ENCODE measurements around the gene TTLL11. TPM values are rescaled to one million over a fixed set of nuclear protein-coding genes. Genes with fewer than 3 reads are reported as not detected.
A peak's percentile ranks its signal among the peaks of the same experiment; 100 is the strongest.
"Not testable (repeated sequence)": the region's sequence is repeated elsewhere in the genome, so short reads cannot be mapped to it uniquely, and the experiment has no call there.

The TTLL11 gene
- polyA plus RNA-seq, 1 donor = 5.0 TPM

DNA sequence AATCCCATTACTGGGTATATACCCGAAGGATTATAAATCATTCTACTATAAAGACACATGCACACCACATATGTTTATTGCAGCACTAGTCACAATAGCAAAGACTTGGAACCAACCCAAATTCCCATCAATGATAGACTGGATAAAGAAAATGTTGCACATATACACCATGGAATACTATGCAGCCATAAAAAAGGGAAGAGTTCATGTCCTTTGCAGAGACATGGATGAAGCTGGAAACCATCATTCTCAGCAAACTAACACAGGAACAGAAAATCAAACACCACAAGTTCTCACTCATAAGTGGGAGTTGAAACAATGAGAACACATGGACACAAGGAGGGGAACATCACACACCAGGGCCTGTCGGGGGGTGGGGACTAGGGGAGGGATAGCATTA lies 198.7 kb downstream of the TTLL11 start:
- not testable (repeated sequence) for H3K27me3 ChIP-seq (ENCODE audit: control insufficient read depth, insufficient read depth, low read length); H3K36me3 ChIP-seq (ENCODE audit: control insufficient read depth, insufficient read depth, low read length); DNase-seq; H3K4me1 ChIP-seq (ENCODE audit: control insufficient read depth, insufficient read depth, low read length); H3K9me3 ChIP-seq (ENCODE audit: control insufficient read depth, low read depth, low read length); H3K4me3 ChIP-seq (ENCODE audit: low read length); H3K27ac ChIP-seq (ENCODE audit: low read length)
- WGBS (ENCODE audit: insufficient coverage, low lambda C conversion rate) = no CpG with 5 or more reads among the region's 2 CpGs

GRCh38 chr9:121893786-121894185 lies 199.3 kb downstream of the TTLL11 start:
- Histone ChIP-seq H3K4me1 (ENCODE audit: control insufficient read depth, insufficient read depth, low read length) (peaks cover under 1% of the 10 kb centered on the region), H3K27me3 (ENCODE audit: control insufficient read depth, insufficient read depth, low read length) (no peaks in the 10 kb centered on the region), H3K36me3 (ENCODE audit: control insufficient read depth, insufficient read depth, low read length) (no peaks in the 10 kb centered on the region), H3K4me3 (ENCODE audit: low read length) (no peak overlapping the region), H3K9me3 (ENCODE audit: control insufficient read depth, low read depth, low read length) (peaks cover 5% of the 10 kb centered on the region), H3K27ac (ENCODE audit: low read length) (no peak overlapping the region)
- WGBS (ENCODE audit: insufficient coverage, low lambda C conversion rate) = no CpG with 5 or more reads among the region's 3 CpGs
- no peak for DNase-seq

GRCh38 chr9:121892706-121893105 lies 200.4 kb downstream of the TTLL11 start:
- no peak overlapping the region for H3K27ac ChIP-seq (ENCODE audit: low read length)
- H3K9me3 ChIP-seq (ENCODE audit: control insufficient read depth, low read depth, low read length) = peaks cover 5% of the 10 kb centered on the region
- no peaks in the 10 kb centered on the region for H3K27me3 ChIP-seq (ENCODE audit: control insufficient read depth, insufficient read depth, low read length)
- H3K4me1 ChIP-seq (ENCODE audit: control insufficient read depth, insufficient read depth, low read length) = peaks cover 6% of the 10 kb centered on the region
- no peaks in the 10 kb centered on the region for H3K36me3 ChIP-seq (ENCODE audit: control insufficient read depth, insufficient read depth, low read length)
- 57% methylated on average over 1 of the region's 5 CpGs for WGBS (ENCODE audit: insufficient coverage, low lambda C conversion rate)
- no peak for DNase-seq
- H3K4me3 ChIP-seq (ENCODE audit: low read length) = no peak overlapping the region

DNA sequence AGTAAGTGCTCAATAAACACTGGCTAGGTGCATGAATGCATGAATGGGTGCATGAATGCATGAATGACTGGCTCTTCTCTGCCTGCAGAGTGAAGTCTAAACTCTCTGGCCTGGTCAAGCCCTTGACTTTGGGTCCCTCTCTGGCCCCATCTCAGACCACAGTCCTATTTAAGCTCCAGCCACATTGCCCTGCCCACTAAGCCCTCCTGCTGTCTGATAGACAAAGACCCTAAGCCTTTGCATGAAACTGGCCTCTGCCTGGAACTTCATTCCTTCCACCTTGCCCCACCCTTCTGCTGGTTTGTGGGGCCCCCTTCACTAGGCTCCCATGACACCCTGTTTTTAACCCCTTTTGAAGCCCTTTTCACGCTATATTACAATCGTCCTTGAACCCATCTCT lies 202.4 kb downstream of the TTLL11 start:
- no peak for DNase-seq
- Histone ChIP-seq H3K4me3 (ENCODE audit: low read length) (no peak overlapping the region), H3K4me1 (ENCODE audit: control insufficient read depth, insufficient read depth, low read length) (peaks cover 6% of the 10 kb centered on the region), H3K36me3 (ENCODE audit: control insufficient read depth, insufficient read depth, low read length) (no peaks in the 10 kb centered on the region), H3K9me3 (ENCODE audit: control insufficient read depth, low read depth, low read length) (peaks cover 5% of the 10 kb centered on the region), H3K27me3 (ENCODE audit: control insufficient read depth, insufficient read depth, low read length) (no peaks in the 10 kb centered on the region), H3K27ac (ENCODE audit: low read length) (no peak overlapping the region)
- no CpG with 5 or more reads among the region's 2 CpGs for WGBS (ENCODE audit: insufficient coverage, low lambda C conversion rate)

GRCh38 chr9:121889990-121890563 lies 203.0 kb downstream of the TTLL11 start:
- no peak overlapping the region for H3K4me3 ChIP-seq (ENCODE audit: low read length)
- H3K27ac ChIP-seq (ENCODE audit: low read length) = no peak overlapping the region
- no peaks in the 10 kb centered on the region for H3K36me3 ChIP-seq (ENCODE audit: control insufficient read depth, insufficient read depth, low read length)
- H3K27me3 ChIP-seq (ENCODE audit: control insufficient read depth, insufficient read depth, low read length) = no peaks in the 10 kb centered on the region
- H3K9me3 ChIP-seq (ENCODE audit: control insufficient read depth, low read depth, low read length) = no peaks in the 10 kb centered on the region
- DNase-seq = no peak
- H3K4me1 ChIP-seq (ENCODE audit: control insufficient read depth, insufficient read depth, low read length) = peaks cover 6% of the 10 kb centered on the region
- whole genome bisulfite sequencing (ENCODE audit: insufficient coverage, low lambda C conversion rate) = 92% methylated on average over 2 of the region's 2 CpGs

DNA sequence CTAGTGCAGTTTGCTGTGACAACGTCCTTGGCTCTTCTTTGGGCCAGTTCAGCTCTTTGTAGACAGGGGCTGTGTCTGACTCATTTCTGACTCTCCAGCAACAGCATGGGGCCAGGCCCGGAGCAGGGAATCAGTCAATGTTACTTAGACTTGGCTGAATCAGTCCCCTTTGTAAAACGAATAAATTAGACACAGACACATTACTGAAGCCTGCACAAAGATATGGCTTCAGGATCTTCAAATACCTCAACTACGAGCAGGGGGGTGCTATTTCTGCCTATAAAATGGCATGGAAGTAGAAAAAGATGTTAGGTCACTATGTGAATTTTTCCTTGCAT lies 204.7 kb downstream of the TTLL11 start:
- peaks cover 6% of the 10 kb centered on the region for H3K4me1 ChIP-seq (ENCODE audit: control insufficient read depth, insufficient read depth, low read length)
- no peaks in the 10 kb centered on the region for H3K27me3 ChIP-seq (ENCODE audit: control insufficient read depth, insufficient read depth, low read length)
- no peak overlapping the region for H3K27ac ChIP-seq (ENCODE audit: low read length)
- H3K36me3 ChIP-seq (ENCODE audit: control insufficient read depth, insufficient read depth, low read length) = no peaks in the 10 kb centered on the region
- H3K4me3 ChIP-seq (ENCODE audit: low read length) = no peak overlapping the region
- WGBS (ENCODE audit: insufficient coverage, low lambda C conversion rate) = no CpG with 5 or more reads among the region's 4 CpGs
- H3K9me3 ChIP-seq (ENCODE audit: control insufficient read depth, low read depth, low read length) = no peaks in the 10 kb centered on the region
- no peak for DNase-seq

- no peaks in the 10 kb centered on the region for H3K9me3 ChIP-seq (ENCODE audit: control insufficient read depth, low read depth, low read length)
- peaks cover 6% of the 10 kb centered on the region for H3K4me1 ChIP-seq (ENCODE audit: control insufficient read depth, insufficient read depth, low read length)
- H3K27me3 ChIP-seq (ENCODE audit: control insufficient read depth, insufficient read depth, low read length) = no peaks in the 10 kb centered on the region
- no peaks in the 10 kb centered on the region for H3K36me3 ChIP-seq (ENCODE audit: control insufficient read depth, insufficient read depth, low read length)
- 88% methylated on average over 3 of the region's 13 CpGs for WGBS (ENCODE audit: insufficient coverage, low lambda C conversion rate)
- H3K4me3 ChIP-seq (ENCODE audit: low read length) = no peak overlapping the region
- DNase-seq = peak in 1 of 2 donors; percentile 22
- no peak overlapping the region for H3K27ac ChIP-seq (ENCODE audit: low read length)
These were observed 205.3 kb downstream of the TTLL11 start for GRCh38 chr9:121887553-121888437.

- H3K27me3 ChIP-seq (ENCODE audit: control insufficient read depth, insufficient read depth, low read length) = no peaks in the 10 kb centered on the region
- no peaks in the 10 kb centered on the region for H3K36me3 ChIP-seq (ENCODE audit: control insufficient read depth, insufficient read depth, low read length)
- H3K4me3 ChIP-seq (ENCODE audit: low read length) = no peak overlapping the region
- H3K4me1 ChIP-seq (ENCODE audit: control insufficient read depth, insufficient read depth, low read length) = peaks cover 6% of the 10 kb centered on the region
- no peaks in the 10 kb centered on the region for H3K9me3 ChIP-seq (ENCODE audit: control insufficient read depth, low read depth, low read length)
- no CpG with 5 or more reads among the region's 11 CpGs for WGBS (ENCODE audit: insufficient coverage, low lambda C conversion rate)
- no peak overlapping the region for H3K27ac ChIP-seq (ENCODE audit: low read length)
- DNase-seq = no peak
These were observed 206.2 kb downstream of the TTLL11 start for GRCh38 chr9:121886759-121887485.

- no peaks in the 10 kb centered on the region for H3K27me3 ChIP-seq (ENCODE audit: control insufficient read depth, insufficient read depth, low read length)
- H3K27ac ChIP-seq (ENCODE audit: low read length) = no peak overlapping the region
- no peaks in the 10 kb centered on the region for H3K9me3 ChIP-seq (ENCODE audit: control insufficient read depth, low read depth, low read length)
- peaks cover 6% of the 10 kb centered on the region for H3K4me1 ChIP-seq (ENCODE audit: control insufficient read depth, insufficient read depth, low read length)
- H3K36me3 ChIP-seq (ENCODE audit: control insufficient read depth, insufficient read depth, low read length) = no peaks in the 10 kb centered on the region
- WGBS (ENCODE audit: insufficient coverage, low lambda C conversion rate) = 77% methylated on average over 3 of the region's 6 CpGs
- no peak overlapping the region for H3K4me3 ChIP-seq (ENCODE audit: low read length)
- DNase-seq = peak in 1 of 2 donors; percentile 24
These were observed 207.7 kb downstream of the TTLL11 start for GRCh38 chr9:121885345-121885901.

- Histone ChIP-seq H3K4me1 (ENCODE audit: control insufficient read depth, insufficient read depth, low read length) (peaks cover 6% of the 10 kb centered on the region), H3K27ac (ENCODE audit: low read length) (no peak overlapping the region), H3K27me3 (ENCODE audit: control insufficient read depth, insufficient read depth, low read length) (no peaks in the 10 kb centered on the region), H3K4me3 (ENCODE audit: low read length) (no peak overlapping the region), H3K9me3 (ENCODE audit: control insufficient read depth, low read depth, low read length) (no peaks in the 10 kb centered on the region), H3K36me3 (ENCODE audit: control insufficient read depth, insufficient read depth, low read length) (no peaks in the 10 kb centered on the region)
- WGBS (ENCODE audit: insufficient coverage, low lambda C conversion rate) = 50% methylated on average over 2 of the region's 12 CpGs
- peak; percentile 20 for DNase-seq
These were observed 209.0 kb downstream of the TTLL11 start for GRCh38 chr9:121884057-121884541.

Measured in large intestine (tissue), 3 donors.